DMS53 treated with DMSO at 0.1 percent for 48 hours (cell line): ENCODE results near the gene CYP46A1.
A peak's percentile ranks its signal among the peaks of the same experiment; 100 is the strongest.
"Not testable (repeated sequence)": the region's sequence is repeated elsewhere in the genome, so short reads cannot be mapped to it uniquely, and the experiment has no call there.

Experiments used
- DNase-seq: peaks from one replicate; lab custom pipeline; 2025; ENCODE audit not compliant: unreplicated experiment; lab: John Stamatoyannopoulos, UW

Gene CYP46A1

GRCh38 chr14:99683619-99684409 is at the start of gene CYP46A1:
Gene CYP46A1, plus strand, starts transcription at chr14:99684298. Its CDS starts 120 bp downstream, at chr14:99684418.
- peak; percentile 91 for DNase-seq

GRCh38 chr14:99634443-99634842 is 49.7 kb upstream of the CYP46A1 start:
- no peak for DNase-seq

- no peak for DNase-seq
Observed at GRCh38 chr14:99635116-99635515, 49.0 kb upstream of the CYP46A1 start.

- no peak for DNase-seq
Observed at GRCh38 chr14:99636487-99636886, 47.6 kb upstream of the CYP46A1 start.

GRCh38 chr14:99637624-99638023 is 46.5 kb upstream of the CYP46A1 start:
- DNase-seq = no peak

- not testable (repeated sequence) for DNase-seq
Observed at GRCh38 chr14:99642771-99643170, 41.3 kb upstream of the CYP46A1 start.

GRCh38 chr14:99643343-99643742 is 40.8 kb upstream of the CYP46A1 start:
- DNase-seq = no peak

GRCh38 chr14:99644035-99644587 is 40.0 kb upstream of the CYP46A1 start:
- DNase-seq = no peak

GRCh38 chr14:99644723-99645544 is 39.2 kb upstream of the CYP46A1 start, which contains the start of gene HHIPL1:
Gene HHIPL1, plus strand, starts transcription at chr14:99645129. Its CDS starts 79 bp downstream, at chr14:99645208.
- DNase-seq = peak; percentile 4

- no peak for DNase-seq
Observed at GRCh38 chr14:99645545-99646505, 38.3 kb upstream of the CYP46A1 start.

GRCh38 chr14:99647411-99647810 is 36.7 kb upstream of the CYP46A1 start:
- no peak for DNase-seq

- no peak for DNase-seq
Observed at GRCh38 chr14:99648027-99648784, 35.9 kb upstream of the CYP46A1 start.

GRCh38 chr14:99649219-99649618 is 34.9 kb upstream of the CYP46A1 start:
- no peak for DNase-seq

GRCh38 chr14:99649643-99650042 is 34.5 kb upstream of the CYP46A1 start:
- no peak for DNase-seq

GRCh38 chr14:99650189-99650588 is 33.9 kb upstream of the CYP46A1 start:
- no peak for DNase-seq

GRCh38 chr14:99651953-99652746 is 31.9 kb upstream of the CYP46A1 start:
- no peak for DNase-seq

GRCh38 chr14:99654235-99654985 is 29.7 kb upstream of the CYP46A1 start:
- no peak for DNase-seq

- DNase-seq = no peak
Observed at GRCh38 chr14:99655521-99655920, 28.6 kb upstream of the CYP46A1 start.
